Mammary epithelial cell (primary cell): ENCODE measurements around the gene ELF2.

Experiments
- CTCF ChIP-seq, 2 donors: IDR thresholded peaks in 1 of 2; conservative IDR thresholded peaks in 1 of 2; 2 replicates each; pipeline ENCODE4 v1.5.1; 2011 to 2012; ENCODE audit warnings: inconsistent platforms in 2 of 2, low read length in 2 of 2, mild to moderate bottlenecking in 2 of 2, control low read depth in 1 of 2, low read depth in 1 of 2; ENCODE audit not compliant: insufficient read depth in 1 of 2; ENCODE audit errors: extremely low read depth in 1 of 2
- EZH2 ChIP-seq: IDR thresholded peaks from 2 replicates; pipeline ENCODE4 v1.6.1; 2012; ENCODE audit warnings: low read length, inconsistent platforms, borderline replicate concordance

- TF ChIP-seq CTCF (conservative IDR thresholded peaks at IDR 0.05 in 1 of 2, IDR thresholded peaks at IDR 0.05 in 1 of 2; ENCODE audit: extremely low read depth in 1 of 2, insufficient read depth in 1 of 2, low read depth in 1 of 2, low read length in 2 of 2), result no peak
- no peak for TF ChIP-seq EZH2
These were observed 45.7 kb downstream of the ELF2 start for GRCh38 chr4:139131209-139131870.
